ENCODE measurements around the gene CENPVL2.
"Not testable (repeated sequence)": the region's sequence is repeated elsewhere in the genome, so short reads cannot be mapped to it uniquely, and the experiment has no call there.

CENPVL2 gene

GRCh38 chrX:51682720-51683062 is at the start of gene CENPVL2:
CENPVL2 (minus strand) TSS chrX:51682831; CDS start chrX:51682831, 0 bp downstream.
- DNase-seq: not testable (repeated sequence)

- no peak for DNase-seq
Observed at GRCh38 chrX:51728202-51728601, 45.6 kb upstream of the CENPVL2 start.

- DNase-seq: not testable (repeated sequence)
Observed at GRCh38 chrX:51712943-51713647, 30.5 kb upstream of the CENPVL2 start.

- not testable (repeated sequence) for DNase-seq
Observed at GRCh38 chrX:51710277-51711164, 27.9 kb upstream of the CENPVL2 start, which contains the start of gene CENPVL1. CENPVL1 (plus strand) TSS chrX:51710512; CDS start chrX:51710512, 0 bp downstream.

- no peak for DNase-seq
Observed at GRCh38 chrX:51697397-51697796, 14.8 kb upstream of the CENPVL2 start.

GRCh38 chrX:51694254-51694653 is 11.6 kb upstream of the CENPVL2 start:
- no peak for DNase-seq

GRCh38 chrX:51681808-51682719 is 567 bp downstream of the CENPVL2 start:
- DNase-seq: not testable (repeated sequence)

- not testable (repeated sequence) for DNase-seq
Observed at GRCh38 chrX:51679689-51680433, 2.8 kb downstream of the CENPVL2 start.

GRCh38 chrX:51665981-51666380 is 16.6 kb downstream of the CENPVL2 start:
- no peak for DNase-seq

- no peak for DNase-seq
Observed at GRCh38 chrX:51643377-51643776, 39.3 kb downstream of the CENPVL2 start.

GRCh38 chrX:51641421-51642021 is 41.1 kb downstream of the CENPVL2 start:
- peak; percentile 5 to 9 for DNase-seq

GRCh38 chrX:51636511-51636910 is 46.1 kb downstream of the CENPVL2 start:
- not testable (repeated sequence) for DNase-seq
